GM19193 (cell line): Measurements from ENCODE around the gene FYCO1.

Source experiments
- POLR2A ChIP-seq: IDR thresholded peaks from 4 replicates; pipeline ENCODE4 v1.6.1; 2011; ENCODE audit not compliant: insufficient read depth, insufficient read length; ENCODE audit errors: extremely low read depth

The FYCO1 gene

GRCh38 chr3:45946875-45947274 is 48.7 kb downstream of the FYCO1 start:
- no peak for TF ChIP-seq POLR2A

GRCh38 chr3:45946307-45946706 is 49.3 kb downstream of the FYCO1 start:
- TF ChIP-seq POLR2A: no peak

DNA sequence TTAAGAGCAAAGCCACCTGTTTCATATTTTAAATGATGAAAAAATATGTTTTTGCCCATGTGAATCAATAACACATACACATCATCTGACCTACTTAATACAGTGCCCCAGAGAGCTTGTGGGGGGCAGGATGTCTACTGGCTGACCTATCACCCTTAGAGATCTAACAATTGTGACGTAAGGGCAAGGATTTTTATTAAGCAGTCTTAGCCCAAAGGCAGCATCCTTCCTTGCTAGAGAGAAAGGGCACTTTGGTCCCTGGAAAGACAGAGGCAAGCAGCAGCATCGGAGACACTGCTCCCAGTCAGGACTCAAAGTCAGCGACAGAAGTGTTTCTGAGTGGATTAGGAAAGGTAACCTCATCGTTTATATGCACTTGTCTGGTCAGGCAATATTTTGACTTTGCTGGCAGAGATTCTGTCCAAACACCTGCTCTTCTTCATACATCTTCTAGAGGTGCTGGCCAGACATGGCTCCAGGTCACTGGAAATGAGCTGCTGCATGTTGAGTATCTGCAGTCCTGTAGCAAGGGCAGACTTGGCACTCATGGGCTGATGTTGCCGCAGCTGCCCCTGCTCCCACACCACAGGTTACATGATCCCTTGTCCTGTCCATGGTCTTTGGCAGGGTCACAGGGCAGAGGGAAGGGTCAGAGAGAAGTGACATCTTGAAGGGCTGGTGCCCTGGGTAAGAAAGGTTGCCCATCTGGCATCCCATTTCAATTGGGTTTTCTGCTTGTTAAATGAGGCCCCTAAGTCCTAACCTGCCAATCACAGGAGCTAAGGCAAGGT is 50.6 kb downstream of the FYCO1 start:
- no peak for TF ChIP-seq POLR2A

DNA sequence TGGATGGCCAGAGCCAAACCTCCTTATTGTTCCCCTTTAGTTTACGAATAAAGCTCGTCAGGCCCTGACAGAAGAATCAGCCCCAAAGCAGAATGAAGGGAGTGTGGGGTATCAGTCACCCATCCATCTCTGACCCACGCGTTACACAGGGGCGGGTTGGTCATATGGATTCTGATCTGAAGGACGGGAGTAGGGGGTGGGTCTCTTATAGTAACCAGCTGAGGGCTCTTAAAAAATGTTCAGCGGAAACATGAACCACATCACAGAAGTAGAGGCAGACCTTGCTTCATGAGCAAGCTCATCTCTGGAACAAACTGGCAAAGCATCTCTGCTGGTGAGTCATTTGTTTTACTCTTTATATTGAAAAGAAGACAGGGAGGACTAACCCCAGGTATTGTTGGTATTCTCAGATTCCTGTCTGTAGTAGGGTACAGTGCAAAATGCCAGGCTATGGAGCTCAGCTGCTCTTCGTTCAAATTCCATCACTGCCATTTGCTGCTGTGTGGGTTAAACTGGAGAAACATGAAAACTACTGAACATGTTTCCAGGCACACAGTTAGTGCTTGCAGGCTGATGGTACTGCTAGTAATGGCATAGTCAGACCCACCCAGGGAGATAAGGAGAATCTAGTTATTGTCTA is 52.3 kb downstream of the FYCO1 start, which contains the start of gene CXCR6:
CXCR6 (plus strand) TSS at position 258 of the 640 bp plus-strand sequence. CDS start 3,018 bp downstream, outside the sequence.
- TF ChIP-seq POLR2A: no peak

DNA sequence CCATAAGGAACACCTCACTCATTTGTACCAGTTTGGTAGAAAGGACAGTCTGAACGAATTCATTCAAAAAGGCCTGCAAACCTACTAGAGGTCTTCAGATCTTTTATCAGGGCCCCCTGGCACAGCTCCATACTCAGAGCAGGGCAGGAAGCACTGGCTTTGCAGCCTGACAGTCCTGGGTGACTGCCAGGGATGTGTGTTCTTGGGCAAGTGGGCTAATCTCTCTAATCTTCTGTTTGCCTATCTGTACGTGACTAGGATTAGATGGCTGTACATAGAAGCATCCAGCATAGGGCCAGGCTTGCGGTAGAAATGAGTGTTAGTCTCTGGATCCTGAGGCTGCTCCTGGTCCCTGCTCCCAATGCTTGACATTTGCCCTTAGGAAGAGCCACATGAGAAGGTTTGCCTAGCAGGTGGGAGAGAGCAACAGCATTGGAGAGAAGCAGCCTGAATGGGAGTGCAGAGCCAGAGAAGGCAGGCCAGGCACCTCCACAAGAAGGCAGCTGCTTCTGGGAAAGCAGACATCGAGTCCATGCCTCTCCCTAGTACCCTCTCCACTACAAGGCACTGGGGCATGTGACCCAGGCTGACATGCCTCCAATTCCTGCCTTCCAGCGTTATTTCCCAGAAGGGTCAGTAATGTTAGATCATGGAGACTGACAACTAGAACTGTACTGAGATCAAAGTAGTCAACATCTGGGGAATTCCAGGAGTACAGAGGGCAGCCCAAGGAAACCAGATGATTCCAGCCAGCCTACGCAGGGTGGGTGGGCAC is 53.4 kb downstream of the FYCO1 start:
- TF ChIP-seq POLR2A: no peak

DNA sequence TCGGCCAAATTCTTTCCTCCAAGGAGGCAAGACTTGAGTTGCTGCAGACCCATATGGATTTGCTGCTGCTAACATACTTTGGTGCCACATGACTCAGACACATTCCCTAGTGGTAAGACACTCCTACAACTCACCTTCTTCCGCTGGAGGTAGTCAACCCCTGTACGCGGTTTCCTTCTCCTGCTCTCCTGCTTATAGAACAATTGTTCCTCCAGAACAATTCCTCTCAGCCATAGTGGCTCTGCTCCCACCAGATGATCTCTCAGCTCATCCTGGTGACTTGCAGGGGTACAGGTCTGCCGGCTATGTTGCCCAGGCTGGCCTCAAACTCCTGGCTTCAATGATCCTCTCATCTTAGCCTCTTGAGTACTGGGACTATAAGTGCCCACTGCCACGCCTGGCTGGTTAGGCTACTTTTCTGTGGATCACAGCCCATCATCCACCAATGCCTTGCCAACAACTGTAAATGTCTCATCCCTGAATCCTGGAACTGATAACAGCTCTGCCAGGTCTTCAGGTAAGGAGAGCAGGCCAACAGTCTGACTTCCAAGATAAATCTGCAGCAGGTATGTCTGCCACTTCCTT is 54.8 kb downstream of the FYCO1 start:
- no peak for TF ChIP-seq POLR2A

- TF ChIP-seq POLR2A: no peak
Observed at GRCh38 chr3:45940004-45940780, 55.4 kb downstream of the FYCO1 start.

DNA sequence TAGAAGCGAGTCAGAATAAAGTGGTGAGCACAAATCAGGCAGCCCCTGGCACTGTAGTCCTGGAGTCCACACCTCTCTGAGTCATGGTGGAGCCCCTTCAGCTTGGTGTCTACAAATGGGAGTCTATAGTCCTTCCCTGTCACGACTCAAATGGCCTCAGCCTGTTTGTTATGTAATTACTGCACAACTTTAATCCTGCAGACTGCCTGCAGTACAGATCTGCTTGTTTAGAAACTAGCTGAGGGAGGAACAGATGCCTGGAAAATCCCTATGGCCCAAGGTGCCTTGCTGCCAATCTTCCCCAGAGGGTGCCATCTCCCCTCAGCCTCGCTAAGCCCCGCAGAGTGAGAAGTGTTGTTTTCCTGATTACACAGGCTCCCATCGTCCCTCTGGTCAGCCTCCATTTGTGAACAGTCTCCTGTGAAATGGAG is 56.3 kb downstream of the FYCO1 start:
- TF ChIP-seq POLR2A: no peak

DNA sequence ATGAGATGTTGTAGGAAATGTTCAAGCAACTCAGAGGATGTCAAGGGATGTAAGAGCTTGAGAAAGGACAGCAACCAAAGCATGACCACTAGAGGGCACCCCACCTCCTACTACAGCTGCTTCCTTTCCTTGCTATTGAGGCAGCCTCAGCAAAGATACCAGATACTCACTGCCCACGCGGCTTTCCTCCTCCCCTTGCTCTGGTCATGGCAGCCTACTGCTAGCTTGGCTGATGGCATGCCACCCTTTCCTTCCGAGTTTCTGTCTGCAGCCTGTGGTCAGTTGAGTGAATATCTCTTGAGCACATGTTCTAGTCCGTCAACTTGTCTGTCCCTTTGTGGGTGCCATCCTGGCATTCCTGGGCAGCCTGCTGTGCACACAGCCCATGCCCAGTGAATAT is 56.8 kb downstream of the FYCO1 start:
- TF ChIP-seq POLR2A: no peak

DNA sequence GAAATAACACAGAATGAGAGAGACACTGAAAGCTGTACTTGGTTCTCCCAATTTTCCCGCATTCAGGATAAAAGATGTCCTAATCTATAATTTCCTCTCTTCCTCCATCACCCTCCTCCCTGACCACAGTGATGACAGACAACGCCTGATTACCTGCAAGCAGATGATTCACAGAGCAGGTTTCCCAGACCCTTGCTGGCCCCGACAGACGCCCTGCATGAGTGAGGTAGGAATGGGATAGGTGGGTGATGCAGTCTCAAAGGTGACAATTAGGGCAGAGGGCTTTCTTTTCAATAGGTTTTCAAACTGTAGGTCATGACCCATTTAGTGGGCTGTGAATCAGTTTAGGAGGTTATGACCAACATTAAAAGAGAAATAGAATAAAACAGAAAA is 57.6 kb downstream of the FYCO1 start:
- TF ChIP-seq POLR2A: no peak

GRCh38 chr3:45937206-45938042 is 58.2 kb downstream of the FYCO1 start:
- no peak for TF ChIP-seq POLR2A

DNA sequence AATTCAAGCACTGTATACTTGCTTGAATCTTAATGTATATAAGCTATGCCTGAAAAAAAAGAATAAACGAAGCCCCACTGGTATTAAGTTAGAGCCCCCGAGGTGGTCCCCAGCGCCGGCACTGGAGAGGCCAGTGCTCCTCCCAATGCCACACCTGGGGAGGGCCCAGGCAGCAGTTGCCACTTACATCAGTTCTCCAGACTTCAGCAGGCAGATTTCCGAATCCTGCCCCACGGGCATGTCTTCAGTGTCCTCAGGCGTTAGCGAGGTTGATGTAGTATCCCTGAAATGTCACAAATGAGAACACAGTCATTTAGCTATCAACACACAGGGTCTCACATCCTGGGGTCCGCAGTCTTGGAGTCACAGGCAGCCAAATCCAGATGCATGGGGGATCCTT is 59.4 kb downstream of the FYCO1 start:
- no peak for TF ChIP-seq POLR2A

DNA sequence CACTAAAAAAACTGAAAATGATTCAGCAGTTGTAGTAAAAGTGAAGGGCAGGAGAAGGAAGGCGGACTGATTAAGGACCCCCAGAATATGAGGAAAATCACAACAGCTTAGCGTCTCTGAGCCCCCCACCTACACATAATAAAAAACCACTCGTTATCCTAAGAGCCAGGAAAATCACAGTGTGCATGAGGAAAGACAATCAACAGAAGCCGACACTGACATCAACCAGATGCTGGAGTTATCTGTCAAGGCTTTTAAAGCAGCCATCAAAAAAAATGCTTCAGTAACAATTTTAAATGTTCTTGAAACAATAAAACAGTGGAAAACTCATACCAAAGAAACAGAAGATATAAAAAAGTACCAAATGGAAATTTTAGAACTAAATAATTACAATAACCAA is 62.0 kb downstream of the FYCO1 start:
- TF ChIP-seq POLR2A: no peak
